NCI-H146 treated with DMSO at 0.1 percent for 48 hours (cell line): ENCODE results near the gene SH3D19.
"Not testable (repeated sequence)": the region's sequence is repeated elsewhere in the genome, so short reads cannot be mapped to it uniquely, and the experiment has no call there.

Experiments
- DNase-seq: peaks from one replicate; lab custom pipeline; 2025; ENCODE audit not compliant: unreplicated experiment; lab: John Stamatoyannopoulos, UW

SH3D19 gene

GRCh38 chr4:151284534-151285245, 40.7 kb downstream of the SH3D19 start:
- no peak for DNase-seq

- DNase-seq, result no peak
Measured at GRCh38 chr4:151276787-151277562, 48.4 kb downstream of the SH3D19 start, which contains the start of gene PRSS48. Gene PRSS48 (plus strand): TSS chr4:151277161. CDS start chr4:151277173, 12 bp downstream.

GRCh38 chr4:151268905-151269304, 56.5 kb downstream of the SH3D19 start:
- DNase-seq, result not testable (repeated sequence)

- no peak for DNase-seq
Measured at GRCh38 chr4:151267822-151268535, 57.4 kb downstream of the SH3D19 start.

- no peak for DNase-seq
Measured at GRCh38 chr4:151267104-151267503, 58.3 kb downstream of the SH3D19 start.

GRCh38 chr4:151266497-151266896, 58.9 kb downstream of the SH3D19 start:
- no peak for DNase-seq

- DNase-seq, result no peak
Measured at GRCh38 chr4:151263455-151263854, 62.0 kb downstream of the SH3D19 start.

- no peak for DNase-seq
Measured at GRCh38 chr4:151260526-151260925, 64.9 kb downstream of the SH3D19 start.

GRCh38 chr4:151259752-151260151, 65.7 kb downstream of the SH3D19 start:
- DNase-seq, result no peak

- no peak for DNase-seq
Measured at GRCh38 chr4:151257704-151258103, 67.7 kb downstream of the SH3D19 start.

- DNase-seq, result no peak
Measured at GRCh38 chr4:151256134-151256533, 69.3 kb downstream of the SH3D19 start.

- DNase-seq, result not testable (repeated sequence)
Measured at GRCh38 chr4:151255680-151256079, 69.7 kb downstream of the SH3D19 start.

- DNase-seq, result not testable (repeated sequence)
Measured at GRCh38 chr4:151255226-151255625, 70.2 kb downstream of the SH3D19 start.

- no peak for DNase-seq
Measured at GRCh38 chr4:151251603-151252304, 73.7 kb downstream of the SH3D19 start.

- no peak for DNase-seq
Measured at GRCh38 chr4:151250706-151251105, 74.7 kb downstream of the SH3D19 start.

GRCh38 chr4:151248519-151248918, 76.9 kb downstream of the SH3D19 start:
- no peak for DNase-seq

GRCh38 chr4:151247395-151247794, 78.0 kb downstream of the SH3D19 start:
- no peak for DNase-seq

- DNase-seq, result no peak
Measured at GRCh38 chr4:151246742-151247141, 78.7 kb downstream of the SH3D19 start.

- DNase-seq, result no peak
Measured at GRCh38 chr4:151242305-151242704, 83.1 kb downstream of the SH3D19 start.

GRCh38 chr4:151239608-151240007, 85.8 kb downstream of the SH3D19 start:
- no peak for DNase-seq

GRCh38 chr4:151238477-151238876, 86.9 kb downstream of the SH3D19 start:
- no peak for DNase-seq
